HPDE6-E6E7 (cell line): Measurements from ENCODE around the gene HSPA4.
A peak's percentile ranks its signal among the peaks of the same experiment; 100 is the strongest.
"Not testable (repeated sequence)": the region's sequence is repeated elsewhere in the genome, so short reads cannot be mapped to it uniquely, and the experiment has no call there.

Experiments used
- DNase-seq: peaks from one replicate; pipeline ENCODE4 v3.0.0; 2011; ENCODE audit warnings: missing footprints; ENCODE audit errors: extremely low spot score

HSPA4 gene

DNA sequence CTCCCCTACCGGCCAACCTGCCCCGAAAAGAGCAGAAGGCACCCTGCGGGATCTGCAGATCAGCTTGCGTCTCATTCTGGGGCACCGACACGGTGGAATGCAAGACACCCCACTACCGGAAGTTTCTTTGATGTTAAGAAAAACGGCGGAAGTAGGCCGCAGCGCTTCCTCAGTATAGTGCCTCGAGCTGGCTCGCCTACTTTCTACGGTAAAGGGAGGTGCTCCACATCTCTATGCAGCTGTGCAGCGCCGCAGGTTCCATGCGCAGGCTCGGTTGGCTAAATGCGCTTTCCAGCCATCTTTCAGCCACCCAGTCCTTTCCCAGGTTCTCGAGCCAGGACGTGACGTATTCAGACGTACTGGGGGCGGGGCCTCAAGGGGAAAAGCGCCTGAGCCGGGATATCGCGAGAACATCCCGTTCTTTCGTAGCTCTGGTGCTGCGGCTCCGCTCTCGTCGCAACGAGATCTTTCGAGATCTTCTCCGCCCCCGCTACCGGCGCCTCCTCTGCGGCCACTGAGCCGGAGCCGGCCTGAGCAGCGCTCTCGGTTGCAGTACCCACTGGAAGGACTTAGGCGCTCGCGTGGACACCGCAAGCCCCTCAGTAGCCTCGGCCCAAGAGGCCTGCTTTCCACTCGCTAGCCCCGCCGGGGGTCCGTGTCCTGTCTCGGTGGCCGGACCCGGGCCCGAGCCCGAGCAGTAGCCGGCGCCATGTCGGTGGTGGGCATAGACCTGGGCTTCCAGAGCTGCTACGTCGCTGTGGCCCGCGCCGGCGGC is at the start of gene HSPA4:
TSS of gene HSPA4 (plus strand) at position 472 of the 775 bp plus-strand sequence. CDS start at position 710, 238 bp downstream.
- peak; percentile 98 for DNase-seq

DNA sequence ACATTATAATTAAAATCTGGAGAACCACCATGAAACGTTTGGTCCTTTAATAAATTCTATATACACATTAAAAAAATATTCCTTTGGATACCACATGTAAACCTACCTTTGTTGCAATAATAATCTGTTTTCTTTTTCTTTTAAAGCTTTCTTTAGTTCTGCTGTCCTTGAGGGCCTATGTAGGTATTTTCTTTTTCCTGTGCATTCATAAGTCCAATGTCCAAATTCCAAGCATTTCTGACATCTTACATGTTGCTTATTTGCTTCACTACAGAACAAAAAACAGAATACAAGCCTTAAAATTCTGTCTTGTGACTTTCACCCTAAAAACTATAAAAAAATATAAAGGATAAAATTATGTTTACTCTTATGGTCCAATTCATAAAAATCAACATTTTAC is 45.2 kb upstream of the HSPA4 start:
- DNase-seq, result no peak

DNA sequence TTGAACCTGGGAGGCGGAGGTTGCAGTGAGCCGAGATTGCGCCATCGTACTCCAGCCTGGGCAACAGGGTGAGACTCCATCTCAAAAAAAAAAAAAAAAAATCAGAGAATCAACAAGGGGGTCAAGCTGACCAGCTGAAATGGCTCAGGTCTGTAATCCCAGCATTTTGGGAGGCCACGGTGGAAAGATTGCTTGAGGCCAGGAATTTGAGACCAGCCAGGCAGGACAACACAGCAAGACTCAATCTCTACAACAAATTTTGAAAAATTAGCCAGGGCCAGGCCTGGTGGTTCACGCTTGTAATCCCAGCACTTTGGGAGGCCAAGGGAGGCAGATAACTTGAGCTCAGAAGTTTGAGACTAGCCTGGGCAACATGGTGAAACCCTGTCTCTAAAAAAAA is 43.4 kb upstream of the HSPA4 start:
- not testable (repeated sequence) for DNase-seq

DNA sequence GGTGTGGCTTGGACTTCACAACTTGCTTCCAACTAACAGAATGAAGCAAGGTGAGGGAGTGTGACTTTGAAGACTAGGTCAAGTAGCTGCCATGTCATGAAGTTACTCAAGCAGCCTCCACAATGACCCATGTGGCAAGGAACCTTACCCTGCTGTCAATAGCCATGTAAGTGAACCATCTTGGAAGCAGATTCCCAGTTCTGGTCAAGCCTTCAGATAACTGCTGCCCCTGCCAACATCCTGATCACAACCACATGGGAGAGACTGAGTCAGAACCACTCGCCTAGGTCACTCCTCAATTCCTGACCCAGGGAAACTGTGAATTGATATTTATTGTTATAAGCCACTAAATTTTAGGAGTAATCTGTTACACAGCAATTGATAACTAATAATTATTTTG is 36.3 kb upstream of the HSPA4 start:
- no peak for DNase-seq

DNA sequence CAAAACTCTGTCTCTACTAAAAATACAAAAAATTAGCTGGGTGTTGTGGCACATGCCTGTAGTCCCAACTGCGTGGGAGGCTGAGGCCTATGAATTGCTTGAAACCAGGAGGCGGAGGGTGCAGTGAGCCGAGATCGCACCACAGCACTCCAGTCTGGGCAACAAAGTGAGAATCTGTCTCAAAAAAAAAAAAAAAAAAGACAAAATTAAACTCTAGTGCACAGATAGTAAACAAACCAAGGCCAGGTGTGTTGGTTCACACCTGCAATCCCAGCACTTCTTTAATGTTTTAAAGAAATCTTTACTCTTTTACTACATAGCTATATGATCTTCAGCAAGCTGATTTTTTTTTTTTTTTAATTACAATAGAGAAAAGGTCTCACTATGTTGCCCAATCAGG is 33.8 kb upstream of the HSPA4 start:
- DNase-seq, result no peak

DNA sequence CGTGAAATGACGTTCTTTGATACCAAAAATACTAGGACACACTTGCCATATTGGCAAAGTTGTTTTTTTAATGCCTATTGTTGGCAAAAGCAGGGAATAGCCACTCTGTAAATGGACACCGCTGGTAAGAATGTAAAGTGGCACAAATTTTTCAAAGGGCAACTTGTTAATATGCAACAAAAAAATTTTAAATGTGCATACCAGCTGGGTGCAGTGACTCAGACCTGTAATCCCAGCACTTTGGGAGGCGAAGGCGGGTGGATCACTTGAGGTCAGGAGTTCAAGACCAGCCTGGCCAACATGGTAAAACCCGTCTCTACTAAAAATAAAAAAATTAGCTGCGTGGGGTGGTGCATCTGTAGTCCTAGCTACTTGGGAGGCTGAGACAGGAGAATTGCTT is 32.3 kb upstream of the HSPA4 start:
- DNase-seq, result not testable (repeated sequence)

DNA sequence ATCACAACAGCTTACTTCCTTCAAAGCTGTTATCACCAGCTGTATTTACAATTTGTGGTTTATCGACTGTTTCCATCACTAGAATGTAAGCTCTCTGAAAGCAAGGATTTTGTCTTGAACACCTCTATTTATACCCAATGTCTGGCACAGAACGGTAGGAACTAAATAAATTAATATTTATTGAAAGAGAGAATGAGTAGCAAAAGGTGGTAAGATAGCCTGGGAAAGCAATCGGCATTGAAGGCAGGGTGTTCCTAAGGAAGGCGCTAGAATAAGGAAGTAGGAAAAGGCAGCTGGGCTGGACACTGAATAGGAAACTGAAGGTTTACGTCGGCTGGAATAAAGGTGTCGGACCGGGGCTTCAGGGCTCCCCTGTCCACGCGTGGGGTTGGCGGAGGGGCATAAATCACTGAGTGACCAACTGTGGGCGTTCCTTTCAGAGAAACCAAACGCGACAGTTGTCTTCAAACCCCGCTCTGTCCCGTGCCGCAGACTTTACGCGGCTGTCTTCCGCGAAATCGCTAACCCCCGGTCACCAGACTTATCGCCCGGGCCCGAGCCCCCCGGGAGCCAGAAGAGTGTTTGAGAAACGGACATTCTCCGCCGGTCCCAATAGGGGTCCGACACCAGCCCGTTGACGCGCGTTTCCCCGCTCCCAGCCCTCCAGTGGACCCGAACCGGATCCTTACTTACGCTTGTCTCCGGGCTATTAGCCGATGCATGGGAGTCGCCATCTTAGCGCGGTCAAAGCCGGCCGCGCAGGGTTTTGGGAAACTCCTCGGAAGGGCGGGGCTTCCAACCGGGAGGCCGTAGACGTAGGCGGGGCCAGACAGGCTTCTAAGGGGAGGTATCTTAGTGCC is 25.8 kb upstream of the HSPA4 start, which contains the start of gene ZCCHC10:
TSS of gene ZCCHC10 (minus strand) at position 746 of the 860 bp plus-strand sequence. CDS start at position 734, 12 bp downstream.
- DNase-seq, result peak; percentile 89

DNA sequence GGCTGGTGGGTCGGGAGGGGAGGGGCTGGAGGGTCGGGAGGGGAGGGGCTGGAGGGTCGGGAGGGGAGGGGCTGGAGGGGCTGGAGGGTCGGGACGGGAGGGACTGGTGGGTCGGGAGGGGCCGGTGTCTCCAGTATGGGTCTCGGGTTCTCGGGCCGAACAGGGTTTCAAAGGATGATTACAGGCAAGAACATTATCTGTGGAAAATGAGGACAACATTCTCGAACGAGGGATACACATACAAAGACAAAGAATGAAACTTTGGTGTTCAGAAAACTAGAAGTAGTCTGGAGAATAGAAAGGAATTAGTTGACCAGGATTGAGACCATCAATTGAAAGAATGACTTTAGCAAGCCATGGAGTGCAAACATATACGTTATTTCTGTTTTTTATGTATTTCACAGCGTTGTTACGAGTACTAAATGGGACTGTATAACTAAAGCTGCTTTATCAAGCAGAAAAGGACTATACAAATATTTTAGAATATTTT is 25.1 kb upstream of the HSPA4 start:
- no peak for DNase-seq

DNA sequence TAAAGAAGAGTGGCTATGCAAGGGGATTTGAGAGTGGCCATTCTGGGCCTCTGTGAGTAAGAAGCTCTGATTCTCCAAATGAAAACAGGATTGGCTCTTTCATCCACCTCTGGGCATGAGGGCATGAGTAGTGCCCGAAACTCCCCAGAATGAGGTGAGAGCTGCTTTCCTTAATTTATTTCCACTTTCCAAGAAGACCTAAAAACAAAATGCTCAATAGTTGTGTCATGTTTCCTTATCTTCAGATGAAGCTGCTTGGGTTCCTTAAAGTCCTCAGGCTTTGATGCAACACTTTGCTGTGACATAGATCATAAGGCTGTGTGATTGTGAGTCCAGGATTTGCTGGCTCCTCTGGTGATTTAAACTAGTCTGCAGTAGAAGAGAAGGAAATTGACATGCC is 22.4 kb upstream of the HSPA4 start:
- no peak for DNase-seq

DNA sequence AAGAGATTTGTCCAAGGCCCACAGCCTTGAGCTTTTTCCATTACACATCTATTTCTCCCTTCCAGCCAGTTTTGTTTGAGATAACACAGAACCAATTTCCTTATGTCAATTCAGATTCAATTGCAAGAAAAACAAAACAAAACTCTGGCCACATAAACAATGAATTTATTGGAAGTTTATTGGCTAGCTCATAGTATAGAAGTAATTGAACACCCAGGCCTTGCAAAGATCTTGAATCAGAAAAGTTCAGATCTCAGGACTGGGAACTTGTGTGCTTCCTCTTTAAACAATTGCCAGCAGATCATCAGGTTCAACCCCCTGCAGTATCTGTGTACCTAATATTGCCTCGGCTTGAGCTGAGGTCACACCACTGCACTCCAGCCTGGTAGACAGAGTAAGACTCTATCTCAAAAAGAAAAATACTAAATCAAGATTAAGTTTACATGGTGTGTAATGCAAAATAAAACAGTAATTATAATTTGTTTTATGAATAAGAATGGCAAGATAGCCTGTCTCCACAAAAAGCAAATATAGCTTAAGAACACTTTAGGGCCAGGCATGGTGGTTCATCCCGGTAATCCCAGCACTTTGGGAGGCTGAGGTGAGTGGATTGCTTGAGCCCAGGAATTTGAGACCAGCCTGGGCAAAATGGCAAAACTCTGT is 21.3 kb upstream of the HSPA4 start:
- DNase-seq, result no peak

DNA sequence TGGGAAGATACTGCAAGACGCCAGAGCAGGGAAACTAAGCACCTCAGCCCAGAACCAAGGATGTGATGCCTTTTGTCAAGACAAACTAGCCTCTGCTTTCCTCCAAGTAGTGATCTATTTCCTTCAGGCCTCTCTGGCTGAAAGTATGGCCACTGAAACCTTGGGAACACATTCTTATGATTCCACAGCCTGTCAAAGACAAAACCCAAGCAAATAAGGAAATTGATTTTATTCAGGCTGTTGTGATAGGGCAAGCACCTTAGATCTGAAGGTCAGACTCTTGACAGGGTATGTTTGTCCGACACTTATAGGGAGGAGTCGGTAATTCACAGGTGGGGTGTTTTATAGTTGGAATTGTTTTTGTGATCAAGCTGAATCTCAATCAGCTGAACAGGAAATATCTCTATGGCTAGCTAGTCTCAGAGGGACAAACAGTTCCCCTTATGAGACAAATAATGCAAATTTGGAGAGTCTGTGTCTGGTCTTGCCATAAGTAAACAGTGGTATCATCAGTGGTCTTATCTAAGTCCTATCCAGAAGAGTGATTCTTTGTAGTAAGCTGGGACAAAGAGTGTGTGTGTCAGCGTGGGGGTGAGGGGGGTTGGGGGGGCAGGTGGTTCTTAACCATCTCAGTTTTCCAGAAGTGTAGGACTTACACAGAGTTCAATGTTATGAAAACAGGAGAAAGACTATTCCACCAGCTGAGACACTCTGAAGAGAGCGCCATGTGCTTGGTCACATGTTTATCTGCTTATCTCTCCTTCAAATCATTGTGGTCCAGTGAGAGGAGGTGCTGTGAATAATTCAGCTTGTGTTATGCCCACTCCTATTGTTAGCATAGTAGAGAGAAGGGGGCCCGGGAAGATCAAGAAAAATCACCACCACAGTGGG is 18.7 kb upstream of the HSPA4 start:
- no peak for DNase-seq

DNA sequence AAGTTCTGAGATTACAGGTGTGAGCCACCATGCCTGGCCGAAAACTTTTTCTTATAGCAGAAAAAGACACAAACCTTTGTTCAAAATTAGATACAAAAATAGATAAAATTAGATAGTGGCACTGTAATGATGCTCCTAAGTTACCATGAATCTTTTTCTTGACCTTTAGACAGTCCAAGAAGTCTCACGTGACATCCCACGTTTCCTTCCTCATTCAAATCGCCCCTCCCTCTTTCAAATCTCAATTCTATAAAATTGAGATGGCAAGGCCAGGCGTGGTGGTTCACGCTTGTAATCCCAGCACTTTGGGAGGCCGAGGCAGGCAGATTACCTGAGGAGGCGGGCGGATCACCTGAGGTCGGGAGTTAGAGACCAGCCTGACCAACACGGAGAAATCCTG is 17.7 kb upstream of the HSPA4 start:
- no peak for DNase-seq

DNA sequence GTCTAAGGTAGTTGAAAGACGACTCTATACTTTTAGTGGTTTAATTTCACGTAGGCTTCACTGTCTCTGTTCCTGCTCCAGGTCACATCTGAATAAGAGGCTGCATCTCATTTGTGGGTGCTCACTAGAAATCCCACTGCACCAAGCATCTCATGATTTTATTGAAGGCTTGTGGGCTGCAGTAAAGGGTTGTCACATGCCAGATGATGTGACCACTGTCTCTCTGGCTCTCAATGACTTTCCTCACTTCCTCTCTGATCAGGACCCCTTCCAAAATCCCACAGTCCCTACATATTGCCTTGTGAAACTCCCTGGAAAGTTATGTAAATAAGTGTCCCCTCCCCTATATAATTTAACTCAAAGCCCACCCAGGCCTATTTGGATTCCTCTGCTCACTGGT is 16.6 kb upstream of the HSPA4 start:
- no peak for DNase-seq

DNA sequence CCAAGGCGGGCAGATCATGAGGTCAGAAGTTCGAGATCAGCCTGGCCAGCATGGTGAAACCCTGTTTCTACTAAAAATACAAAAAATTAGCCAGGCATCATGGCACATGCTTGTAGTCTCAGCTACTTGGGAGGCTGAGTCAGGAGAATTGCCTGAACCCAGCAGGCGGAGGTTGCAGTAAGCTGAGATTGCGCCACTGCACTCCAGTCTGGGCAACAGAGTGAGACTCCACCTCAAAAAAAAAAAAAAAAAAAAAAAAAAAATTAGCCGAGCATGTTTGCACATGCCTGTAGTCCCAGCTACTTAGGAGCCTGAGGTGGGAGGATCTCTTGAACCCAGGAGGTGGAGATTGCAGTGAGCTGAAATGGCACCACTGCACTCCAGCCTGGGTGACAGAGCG is 15.1 kb upstream of the HSPA4 start:
- not testable (repeated sequence) for DNase-seq

DNA sequence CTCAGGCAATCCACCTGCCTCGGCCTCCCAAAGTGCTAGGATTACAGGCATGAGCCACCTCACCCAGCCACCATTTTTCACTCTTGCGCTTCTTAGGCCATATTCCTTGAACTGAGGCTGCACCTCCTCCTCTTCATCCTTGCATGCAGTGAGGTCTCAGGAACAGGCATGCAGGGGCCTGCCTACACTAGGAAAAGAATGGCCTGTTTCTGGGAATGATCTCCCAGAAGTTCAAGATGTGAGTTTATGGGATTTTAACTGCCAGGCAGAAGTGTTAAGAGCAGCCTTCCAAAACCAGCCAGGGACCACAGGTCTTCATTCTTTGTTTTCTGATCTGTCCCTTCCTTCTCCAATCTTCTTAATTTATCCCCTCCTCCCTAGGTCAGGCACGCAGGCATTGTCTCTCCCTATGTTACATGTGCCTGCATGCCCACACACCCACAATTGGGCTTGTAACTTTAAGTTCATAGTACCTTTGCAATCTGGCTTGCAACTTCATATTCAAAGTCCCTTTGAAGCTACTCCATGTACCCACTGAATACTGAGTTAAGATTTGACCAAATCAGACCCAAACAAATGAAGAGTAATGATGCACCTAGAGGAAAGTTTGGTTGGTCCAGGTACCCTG is 10.5 kb upstream of the HSPA4 start:
- no peak for DNase-seq

DNA sequence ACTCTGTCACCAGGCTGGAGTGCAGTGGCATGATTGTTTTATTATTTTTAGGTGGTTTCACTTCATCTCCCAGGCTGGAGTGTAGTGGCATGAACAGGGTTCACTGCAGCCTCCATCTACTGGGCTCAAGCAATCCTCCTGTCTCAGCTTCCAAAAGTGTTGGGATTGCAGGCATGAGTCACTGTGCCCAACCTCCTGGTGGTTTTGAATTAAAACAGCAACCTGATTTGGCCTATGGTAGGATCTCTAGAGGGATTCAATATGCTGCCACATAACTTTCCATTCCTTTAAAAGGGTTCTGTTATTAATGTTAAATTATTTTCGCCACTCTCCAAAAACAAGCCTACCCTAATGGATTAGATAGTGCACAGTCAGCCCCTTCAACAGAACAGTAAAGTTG is 9.9 kb upstream of the HSPA4 start:
- DNase-seq, result no peak

DNA sequence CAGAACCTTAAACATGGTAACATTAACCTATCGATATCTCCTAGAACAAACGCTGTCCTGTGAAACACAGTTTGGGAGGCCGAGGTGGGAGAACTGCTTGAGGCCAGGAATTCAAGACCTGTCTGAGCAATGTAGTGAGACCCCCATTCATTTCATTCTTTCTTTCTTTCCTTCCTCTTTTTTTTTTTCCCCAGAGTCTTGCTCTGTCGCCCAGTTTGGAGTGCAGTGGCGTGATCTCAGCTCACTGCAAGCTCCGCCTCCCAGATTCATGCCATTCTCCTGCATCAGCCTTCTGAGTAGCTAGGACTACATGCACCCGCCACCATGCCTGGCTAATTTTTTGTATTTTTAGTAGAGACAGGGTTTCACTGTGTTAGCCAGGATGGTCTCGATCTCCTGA is 5.3 kb upstream of the HSPA4 start:
- not testable (repeated sequence) for DNase-seq

DNA sequence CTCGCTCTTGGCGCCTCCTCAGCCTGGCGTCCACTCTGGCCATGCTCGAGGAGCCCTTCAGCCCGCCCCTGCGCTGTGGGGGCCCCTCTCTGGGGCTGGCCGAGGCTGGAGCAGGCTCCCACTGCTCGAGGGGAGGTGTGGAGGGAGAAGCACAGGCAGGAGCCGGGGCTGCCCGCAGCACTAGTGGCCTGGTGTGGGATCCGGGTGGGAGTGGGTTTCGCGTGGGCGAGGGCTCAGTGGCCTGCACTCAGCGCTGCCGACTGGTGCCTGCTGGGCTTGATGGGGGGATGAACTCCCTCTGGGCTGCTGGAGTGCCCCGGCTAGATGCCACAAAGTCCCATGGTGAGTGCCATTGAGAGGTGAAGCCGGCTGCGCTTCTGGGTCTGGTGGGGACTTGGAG is 4.4 kb upstream of the HSPA4 start:
- DNase-seq, result no peak

DNA sequence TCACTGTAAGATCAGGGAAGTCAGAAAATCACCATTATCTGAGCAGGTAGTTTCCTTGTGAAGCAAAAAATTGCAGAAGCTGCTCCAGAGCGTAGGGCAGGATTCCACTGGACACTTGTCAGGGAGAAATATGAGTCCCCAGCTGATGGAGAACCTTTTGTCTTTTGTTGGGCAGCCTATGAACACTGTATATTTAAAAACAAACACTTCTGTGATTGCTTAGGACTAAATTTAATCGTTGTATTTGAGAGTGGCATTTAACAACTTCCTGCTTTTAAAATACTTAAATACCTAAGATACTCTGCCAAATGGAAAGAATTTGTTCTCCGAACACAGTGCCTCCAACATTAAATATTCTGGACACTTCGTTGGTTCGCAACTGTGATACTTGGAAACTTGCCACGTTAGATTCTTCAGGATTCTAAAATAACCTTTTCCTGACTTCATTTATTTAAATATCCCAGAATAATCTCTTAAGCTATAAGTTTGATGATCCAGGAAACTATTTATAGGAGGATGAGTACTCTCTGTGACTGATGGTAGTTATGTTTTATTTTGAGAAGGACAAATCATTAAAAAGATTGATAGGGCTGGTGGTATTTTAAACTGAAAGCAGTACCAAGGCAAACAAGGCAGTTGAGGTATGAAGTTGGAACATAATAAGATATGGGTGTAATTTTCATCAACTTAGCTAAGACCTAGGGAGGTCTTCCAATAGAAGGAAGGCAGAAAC is 2.7 kb upstream of the HSPA4 start:
- no peak for DNase-seq

DNA sequence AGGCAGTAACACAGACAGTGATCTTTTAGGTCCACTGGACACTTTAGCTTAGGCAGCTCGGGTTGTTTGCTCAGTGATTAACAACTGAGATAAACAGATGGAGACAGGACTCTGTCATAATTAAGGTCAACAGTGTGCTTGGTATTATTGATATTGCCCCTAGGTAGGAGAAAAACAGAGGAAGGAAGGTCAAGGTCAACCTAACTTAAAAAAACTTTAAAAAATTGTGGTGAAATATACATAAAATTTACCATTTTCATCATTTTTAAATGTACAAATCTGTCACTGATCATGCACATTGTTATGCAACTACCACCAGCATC is 2.1 kb upstream of the HSPA4 start:
- no peak for DNase-seq
